ENCODE measurements around the gene DHRS4. TPM values are rescaled to one million over a fixed set of nuclear protein-coding genes. Genes with fewer than 3 reads are reported as not detected.

The DHRS4 gene
- total RNA-seq, 1 experiment from 2014 or later, result 14.5 TPM

GRCh38 chr14:23953464-23954278, at the start of gene DHRS4 (continued):
- TF ChIP-seq SOX15 (CRISPR knock-in tag; IDR thresholded peaks at IDR 0.05) (no peak), ETV6 (CRISPR knock-in tag; IDR thresholded peaks at IDR 0.05) (peak; percentile 13; the same call in 1 of the 2 replicates), NR2C2 (CRISPR knock-in tag; IDR thresholded peaks at IDR 0.05) (no peak), ERG (CRISPR knock-in tag; IDR thresholded peaks at IDR 0.05) (no peak), MYBL2 (CRISPR knock-in tag; IDR thresholded peaks at IDR 0.05) (no peak), TEAD4 (CRISPR knock-in tag; IDR thresholded peaks at IDR 0.05) (no peak), ZBTB43 (CRISPR knock-in tag; IDR thresholded peaks at IDR 0.05) (peak; percentile 33; the same call in 1 of the 2 replicates)
- TF ChIP-seq, protein P1, sequence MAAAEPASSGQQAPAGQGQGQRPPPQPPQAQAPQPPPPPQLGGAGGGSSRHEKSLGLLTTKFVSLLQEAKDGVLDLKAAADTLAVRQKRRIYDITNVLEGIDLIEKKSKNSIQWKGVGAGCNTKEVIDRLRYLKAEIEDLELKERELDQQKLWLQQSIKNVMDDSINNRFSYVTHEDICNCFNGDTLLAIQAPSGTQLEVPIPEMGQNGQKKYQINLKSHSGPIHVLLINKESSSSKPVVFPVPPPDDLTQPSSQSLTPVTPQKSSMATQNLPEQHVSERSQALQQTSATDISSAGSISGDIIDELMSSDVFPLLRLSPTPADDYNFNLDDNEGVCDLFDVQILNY (CRISPR knock-in tag; IDR thresholded peaks at IDR 0.05), result no peak

- H3K27me3 Mint-ChIP-seq (ENCODE audit: low read depth), result peaks cover 12% of the 10 kb centered on the region
- peaks cover 10% of the 10 kb centered on the region for H3K4me1 Mint-ChIP-seq
- no peaks in the 10 kb centered on the region for H3K36me3 Mint-ChIP-seq
- H3K4me3 Mint-ChIP-seq, result no peak overlapping the region
- ChIA-PET POLR2A (interaction anchor here (0.6 to 1.4 kb wide), 4 partner anchors 23 to 278 kb away, joined by 3 to 4 read pairs (median 3); no protein-coding TSS in a partner anchor), CTCF (interaction anchor here (0.6 to 5.9 kb wide), 71 partner anchors 8 to 748 kb away, joined by 3 to 177 read pairs (median 6); partner anchors contain the start of genes DHRS4, JPH4 and PCK2)
- TF ChIP-seq, protein P2, sequence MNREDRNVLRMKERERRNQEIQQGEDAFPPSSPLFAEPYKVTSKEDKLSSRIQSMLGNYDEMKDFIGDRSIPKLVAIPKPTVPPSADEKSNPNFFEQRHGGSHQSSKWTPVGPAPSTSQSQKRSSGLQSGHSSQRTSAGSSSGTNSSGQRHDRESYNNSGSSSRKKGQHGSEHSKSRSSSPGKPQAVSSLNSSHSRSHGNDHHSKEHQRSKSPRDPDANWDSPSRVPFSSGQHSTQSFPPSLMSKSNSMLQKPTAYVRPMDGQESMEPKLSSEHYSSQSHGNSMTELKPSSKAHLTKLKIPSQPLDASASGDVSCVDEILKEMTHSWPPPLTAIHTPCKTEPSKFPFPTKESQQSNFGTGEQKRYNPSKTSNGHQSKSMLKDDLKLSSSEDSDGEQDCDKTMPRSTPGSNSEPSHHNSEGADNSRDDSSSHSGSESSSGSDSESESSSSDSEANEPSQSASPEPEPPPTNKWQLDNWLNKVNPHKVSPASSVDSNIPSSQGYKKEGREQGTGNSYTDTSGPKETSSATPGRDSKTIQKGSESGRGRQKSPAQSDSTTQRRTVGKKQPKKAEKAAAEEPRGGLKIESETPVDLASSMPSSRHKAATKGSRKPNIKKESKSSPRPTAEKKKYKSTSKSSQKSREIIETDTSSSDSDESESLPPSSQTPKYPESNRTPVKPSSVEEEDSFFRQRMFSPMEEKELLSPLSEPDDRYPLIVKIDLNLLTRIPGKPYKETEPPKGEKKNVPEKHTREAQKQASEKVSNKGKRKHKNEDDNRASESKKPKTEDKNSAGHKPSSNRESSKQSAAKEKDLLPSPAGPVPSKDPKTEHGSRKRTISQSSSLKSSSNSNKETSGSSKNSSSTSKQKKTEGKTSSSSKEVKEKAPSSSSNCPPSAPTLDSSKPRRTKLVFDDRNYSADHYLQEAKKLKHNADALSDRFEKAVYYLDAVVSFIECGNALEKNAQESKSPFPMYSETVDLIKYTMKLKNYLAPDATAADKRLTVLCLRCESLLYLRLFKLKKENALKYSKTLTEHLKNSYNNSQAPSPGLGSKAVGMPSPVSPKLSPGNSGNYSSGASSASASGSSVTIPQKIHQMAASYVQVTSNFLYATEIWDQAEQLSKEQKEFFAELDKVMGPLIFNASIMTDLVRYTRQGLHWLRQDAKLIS (CRISPR knock-in tag; IDR thresholded peaks at IDR 0.05; ENCODE audit: borderline replicate concordance), result no peak
- no peak for TF ChIP-seq FOXP1 (CRISPR knock-in tag; IDR thresholded peaks at IDR 0.05; ENCODE audit: borderline replicate concordance)
- TF ChIP-seq CTCF (IDR thresholded peaks at IDR 0.05), result peak; percentile 71
- H3K27ac Mint-ChIP-seq, result no peak overlapping the region
- peaks cover 8% of the 10 kb centered on the region for H3K9me3 Mint-ChIP-seq
- peak; percentile 90 for DNase-seq (ENCODE audit: low spot score)
- peak; percentile 100 for ATAC-seq
Observed at GRCh38 chr14:23910101-23910875, 43.3 kb upstream of the DHRS4 start.

All from WTC11 (cell line).